Stimulated activated CD8-positive, alpha-beta memory T cell treated with anti-CD3 and anti-CD28 coated beads, Interleukin-7, amount 100 ng/mL, for 24 hours (primary cell): ENCODE data around the gene PET117.
"Not testable (repeated sequence)": the region's sequence is repeated elsewhere in the genome, so short reads cannot be mapped to it uniquely, and the experiment has no call there.

Experiments
- DNase-seq: peaks from one replicate; pipeline ENCODE4 v3.0.0-alpha.2; 2020; ENCODE audit warnings: low read depth

PET117 gene

GRCh38 chr20:18164356-18164755 is 26.7 kb downstream of the PET117 start:
- DNase-seq, result no peak

- DNase-seq, result no peak
These were observed 27.9 kb downstream of the PET117 start for GRCh38 chr20:18165553-18165952.

DNA sequence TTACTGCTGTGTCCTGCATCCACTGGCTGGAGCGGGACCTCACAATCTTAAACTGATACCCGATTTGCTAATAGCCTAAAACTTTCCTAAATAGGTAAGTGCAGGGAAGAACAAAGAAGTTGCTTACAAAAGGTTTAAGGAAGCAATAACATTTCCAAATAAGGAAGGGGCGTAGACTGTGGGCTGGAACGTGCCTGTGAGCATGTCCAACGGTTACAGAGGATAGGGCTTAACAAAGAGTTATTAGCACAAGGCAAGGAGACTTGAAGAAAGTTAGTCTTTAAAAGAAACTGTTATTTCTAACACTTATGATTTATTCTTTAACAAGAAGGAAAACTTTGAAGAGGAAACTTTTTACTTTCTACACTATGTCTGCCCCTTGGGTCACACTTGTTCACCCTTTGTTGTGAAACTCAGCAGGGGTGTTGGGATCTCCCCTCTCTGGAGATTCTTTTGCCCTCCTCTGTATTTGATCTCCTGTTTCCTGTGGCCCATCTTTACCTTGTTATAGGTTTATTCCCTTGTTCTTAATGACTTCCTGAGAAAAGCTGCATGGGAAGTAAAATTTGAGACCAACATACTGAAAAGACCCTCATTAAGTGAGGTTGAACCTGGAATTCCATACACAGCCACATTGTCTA is 28.7 kb downstream of the PET117 start:
- no peak for DNase-seq

DNA sequence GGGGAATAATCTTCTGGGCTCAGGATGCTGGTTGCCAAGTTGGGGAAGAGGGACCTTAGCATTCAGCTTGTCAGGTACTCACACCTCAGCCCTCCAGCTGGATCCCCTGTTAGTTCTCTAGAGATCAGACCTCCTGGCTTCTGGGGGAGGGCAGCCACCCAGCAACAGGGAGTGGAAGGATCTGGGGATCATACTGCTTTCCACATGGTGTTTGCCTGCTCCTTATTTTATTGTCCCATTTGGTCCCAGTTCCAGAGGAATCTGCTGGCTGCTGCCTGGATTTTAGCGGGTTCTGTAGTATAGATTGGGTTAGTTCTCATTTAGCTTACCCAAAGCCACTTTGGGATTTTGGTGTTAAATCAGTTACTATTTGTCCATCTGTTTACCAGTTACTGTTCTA is 29.3 kb downstream of the PET117 start:
- no peak for DNase-seq

GRCh38 chr20:18172379-18172778 is 34.7 kb downstream of the PET117 start:
- no peak for DNase-seq

GRCh38 chr20:18174906-18175683 is 37.4 kb downstream of the PET117 start:
- DNase-seq, result no peak

DNA sequence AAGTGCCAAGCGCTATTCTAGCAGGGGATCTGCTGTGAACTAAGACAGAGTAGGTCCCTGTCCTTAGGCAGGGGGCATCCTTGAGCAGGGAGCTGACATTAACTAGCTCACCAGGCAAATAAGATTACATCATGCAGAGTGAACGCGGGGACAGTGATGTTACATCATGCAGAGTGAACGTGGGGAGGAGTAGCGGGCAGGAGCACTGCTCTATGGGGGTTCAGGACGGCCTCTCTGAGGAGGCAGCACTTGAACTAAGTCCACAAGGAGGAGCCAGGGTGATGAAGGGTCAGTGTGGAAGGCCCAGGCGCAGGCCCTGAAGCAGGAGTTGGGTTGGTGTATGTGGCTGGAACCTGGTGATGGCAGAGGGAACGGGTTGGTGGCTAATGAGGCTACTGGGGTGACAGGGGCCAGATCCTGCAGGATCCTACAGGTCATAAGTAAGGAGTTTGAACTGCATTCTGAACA is 38.7 kb downstream of the PET117 start:
- DNase-seq, result no peak

GRCh38 chr20:18180366-18180765 is 42.7 kb downstream of the PET117 start:
- not testable (repeated sequence) for DNase-seq

DNA sequence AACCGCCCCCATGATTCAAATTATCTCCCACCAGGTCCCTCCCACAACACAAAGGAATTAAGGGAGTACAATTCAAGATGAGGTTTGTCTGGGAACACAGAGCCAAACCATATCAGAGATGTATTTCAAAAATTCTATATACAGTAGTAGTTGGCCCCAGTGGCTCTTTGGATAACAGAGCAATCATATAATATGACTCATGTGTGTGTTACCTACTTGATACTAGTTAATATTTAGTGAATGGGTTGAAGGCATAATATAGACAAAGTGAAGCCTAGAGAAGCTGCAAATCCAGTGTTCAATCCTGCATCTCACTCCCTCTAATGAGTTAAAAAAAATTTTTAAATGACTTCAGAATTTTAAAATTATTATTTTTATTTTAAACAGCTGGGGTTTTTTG is 43.2 kb downstream of the PET117 start:
- DNase-seq, result no peak

DNA sequence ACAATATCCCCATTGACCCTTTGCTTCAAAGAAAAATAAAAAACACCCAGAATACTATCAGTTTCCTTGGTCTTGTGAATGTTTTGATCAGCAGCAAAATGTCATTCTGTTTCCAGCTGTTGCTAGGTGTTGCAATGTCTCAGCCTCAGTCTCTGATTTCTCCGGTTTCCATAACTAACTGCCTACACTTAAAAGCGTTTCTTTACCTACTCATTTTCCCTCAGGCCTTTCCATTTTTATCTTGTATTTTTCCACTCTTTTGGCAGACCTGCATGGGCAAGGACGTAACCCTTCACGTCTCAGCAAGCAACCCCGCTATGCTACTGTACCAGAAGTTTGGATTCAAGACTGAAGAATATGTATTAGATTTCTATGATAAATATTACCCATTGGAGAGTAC is 49.4 kb downstream of the PET117 start:
- DNase-seq, result no peak

GRCh38 chr20:18188434-18188833 is 50.8 kb downstream of the PET117 start:
- DNase-seq, result no peak

GRCh38 chr20:18190338-18191233 is 52.9 kb downstream of the PET117 start:
- no peak for DNase-seq

DNA sequence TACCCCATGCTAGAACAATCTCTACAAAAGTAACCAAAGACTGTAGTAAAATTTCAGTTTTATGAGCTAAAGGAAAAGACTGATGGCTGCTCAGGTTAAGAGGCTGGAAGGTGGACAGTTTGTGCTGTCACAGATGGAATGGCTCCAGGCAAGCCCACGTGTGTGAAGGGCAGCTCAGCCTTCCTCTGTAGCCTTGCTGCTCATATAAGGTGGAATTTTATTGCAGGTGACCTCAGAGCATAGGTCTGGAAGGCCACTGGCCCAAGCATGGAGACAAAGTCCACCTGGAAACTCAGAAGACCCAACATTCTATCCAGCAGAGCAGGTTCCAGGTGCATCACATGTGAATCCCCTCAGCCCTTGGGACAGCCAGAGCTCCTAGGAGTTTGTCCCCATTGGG is 53.6 kb downstream of the PET117 start:
- DNase-seq, result no peak
